ENCODE data around the gene OR52R1. TPM values are rescaled to one million over a fixed set of nuclear protein-coding genes. Genes with fewer than 3 reads are reported as not detected.

Gene OR52R1
- total RNA-seq, 2 donors from 2014 or later, result not detected

Other genes starting within 250 kb of the OR52R1 start
- gene OR52I2, start 222.6 kb downstream of the OR52R1 start, total RNA-seq, result not detected
- gene OR52I1, start 210.3 kb downstream of the OR52R1 start, total RNA-seq, result not detected
- gene TRIM68, start 196.1 kb downstream of the OR52R1 start, total RNA-seq, result 10 to 100 TPM; 17.6 to 18.6 TPM
- not detected for gene OR51D1, start 166.9 kb downstream of the OR52R1 start, total RNA-seq
- gene OR51E1, start 160.4 kb downstream of the OR52R1 start, total RNA-seq, result 1 to 10 TPM in 1 of 2 donors, under 1 TPM in 1; 0.64 to 1.3 TPM
- under 1 TPM; 0.18 to 0.84 TPM for gene OR51E2, start 106.5 kb downstream of the OR52R1 start, total RNA-seq
- not detected for gene MMP26, start 99.6 kb downstream of the OR52R1 start, total RNA-seq
- not detected for gene OR51F1, start 34.4 kb downstream of the OR52R1 start, total RNA-seq
- gene OR51F2, start 16.9 kb upstream of the OR52R1 start, total RNA-seq, result not detected
- gene OR51S1, start 44.8 kb upstream of the OR52R1 start, total RNA-seq, result not detected
- not detected for gene OR51T1, start 77.5 kb upstream of the OR52R1 start, total RNA-seq
- gene OR51A7, start 99.4 kb upstream of the OR52R1 start, total RNA-seq, result not detected
- gene OR51G2, start 115.0 kb upstream of the OR52R1 start, total RNA-seq, result not detected
- not detected for gene OR51G1, start 120.0 kb upstream of the OR52R1 start, total RNA-seq
- not detected for gene OR51A4, start 143.2 kb upstream of the OR52R1 start, total RNA-seq
- not detected for gene OR51A2, start 151.3 kb upstream of the OR52R1 start, total RNA-seq
- gene OR51L1, start 190.5 kb upstream of the OR52R1 start, total RNA-seq, result not detected
- not detected for gene OR52J3, start 242.1 kb upstream of the OR52R1 start, total RNA-seq

Measured in left colon (tissue), 2 donors.